ENCODE measurements around the gene FXYD3.

DNA sequence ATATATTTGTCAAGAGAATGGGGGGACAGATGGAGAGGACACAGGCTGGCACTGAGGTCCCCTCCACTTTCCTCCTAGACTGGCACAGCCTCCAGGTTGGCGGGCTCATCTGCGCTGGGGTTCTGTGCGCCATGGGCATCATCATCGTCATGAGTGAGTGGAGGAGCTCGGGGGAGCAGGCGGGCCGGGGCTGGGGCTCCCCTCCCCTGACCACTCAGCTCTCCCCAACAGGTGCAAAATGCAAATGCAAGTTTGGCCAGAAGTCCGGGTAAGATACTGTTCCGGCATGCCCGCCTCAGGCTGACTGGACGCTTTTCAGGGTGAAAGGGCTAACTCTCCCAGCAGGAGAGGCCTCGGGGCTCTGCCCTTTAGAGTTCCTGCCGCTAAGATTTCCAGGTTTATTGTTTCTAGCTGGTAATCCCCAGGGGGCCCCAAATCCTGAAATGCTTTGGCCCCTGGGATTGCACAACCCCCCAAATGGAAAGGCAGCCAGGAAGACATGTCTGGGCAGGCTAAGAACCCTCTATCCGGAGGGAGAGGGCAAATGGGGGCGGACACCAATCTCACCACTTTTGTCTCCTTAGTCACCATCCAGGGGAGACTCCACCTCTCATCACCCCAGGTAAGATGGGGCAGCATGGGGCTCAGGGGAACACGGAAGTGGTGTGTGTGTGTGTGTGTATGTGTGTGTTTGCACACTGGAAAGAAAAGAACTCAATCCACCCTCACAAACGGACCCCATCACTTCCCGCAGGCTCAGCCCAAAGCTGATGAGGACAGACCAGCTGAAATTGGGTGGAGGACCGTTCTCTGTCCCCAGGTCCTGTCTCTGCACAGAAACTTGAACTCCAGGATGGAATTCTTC lies 7.3 kb downstream of the FXYD3 start:
- TF ChIP-seq, protein P1, sequence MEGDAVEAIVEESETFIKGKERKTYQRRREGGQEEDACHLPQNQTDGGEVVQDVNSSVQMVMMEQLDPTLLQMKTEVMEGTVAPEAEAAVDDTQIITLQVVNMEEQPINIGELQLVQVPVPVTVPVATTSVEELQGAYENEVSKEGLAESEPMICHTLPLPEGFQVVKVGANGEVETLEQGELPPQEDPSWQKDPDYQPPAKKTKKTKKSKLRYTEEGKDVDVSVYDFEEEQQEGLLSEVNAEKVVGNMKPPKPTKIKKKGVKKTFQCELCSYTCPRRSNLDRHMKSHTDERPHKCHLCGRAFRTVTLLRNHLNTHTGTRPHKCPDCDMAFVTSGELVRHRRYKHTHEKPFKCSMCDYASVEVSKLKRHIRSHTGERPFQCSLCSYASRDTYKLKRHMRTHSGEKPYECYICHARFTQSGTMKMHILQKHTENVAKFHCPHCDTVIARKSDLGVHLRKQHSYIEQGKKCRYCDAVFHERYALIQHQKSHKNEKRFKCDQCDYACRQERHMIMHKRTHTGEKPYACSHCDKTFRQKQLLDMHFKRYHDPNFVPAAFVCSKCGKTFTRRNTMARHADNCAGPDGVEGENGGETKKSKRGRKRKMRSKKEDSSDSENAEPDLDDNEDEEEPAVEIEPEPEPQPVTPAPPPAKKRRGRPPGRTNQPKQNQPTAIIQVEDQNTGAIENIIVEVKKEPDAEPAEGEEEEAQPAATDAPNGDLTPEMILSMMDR (IDR thresholded peaks at IDR 0.05) = no peak
- TF ChIP-seq POLR2A (IDR thresholded peaks at IDR 0.05) = no peak

Data from gastroesophageal sphincter (tissue), 3 donors.